ENCODE data around the gene SHROOM1. TPM values are rescaled to one million over a fixed set of nuclear protein-coding genes. Genes with fewer than 3 reads are reported as not detected.

The SHROOM1 gene
- total and polyA plus RNA-seq, 2 donors (not counting 3 experiments of a cell fraction or from before 2014, with no cell fraction given), result 12.8 to 20.9 TPM

- DNase-seq (ENCODE audit: low read depth, low spot score), result no peak
- Histone ChIP-seq H3K4me2 (ENCODE audit: insufficient read depth, low read length) (no peak within 1 kb of the TSS), H4K20me1 (replicated peaks; ENCODE audit: control insufficient read depth, extremely low read depth, insufficient read depth, low read length) (peaks cover 2% of the 10 kb centered on the region), H3K4me1 (ENCODE audit: control insufficient read depth, extremely low read depth, insufficient read depth, low read length) (no peaks in the 10 kb centered on the region), H3K27me3 (ENCODE audit: control insufficient read depth in 2 of 2, insufficient read depth in 2 of 2, low read length in 2 of 2) (no peaks in the 10 kb centered on the region), H3K36me3 (ENCODE audit: control insufficient read depth in 2 of 2, extremely low read depth in 1 of 2, insufficient read depth in 2 of 2, low read length in 2 of 2) (peaks cover 6 to 8% of the 10 kb centered on the region in 2 experiments), H2AFZ (ENCODE audit: low read depth, low read length) (no peak within 1 kb of the TSS), H3K79me2 (ENCODE audit: control insufficient read depth, insufficient read depth, low read length) (no peaks in the 10 kb centered on the region), H3K9me1 (replicated peaks; ENCODE audit: control insufficient read depth, extremely low read depth, insufficient read depth, low read length) (no peaks in the 10 kb centered on the region), H3K9me3 (replicated peaks; ENCODE audit: control insufficient read depth, insufficient read depth, low read length) (no peaks in the 10 kb centered on the region), H3K4me3 (replicated peaks in 1 of 3; ENCODE audit: insufficient read depth in 1 of 3, low read depth in 1 of 3, low read length in 3 of 3) (no peak within 1 kb of the TSS), H3K27ac (ENCODE audit: insufficient read depth, low read depth, low read length) (no peak within 1 kb of the TSS), H3K9ac (replicated peaks; ENCODE audit: extremely low read depth, insufficient read depth, low read length) (no peak within 1 kb of the TSS)
- ChIA-PET POLR2A (no interaction called here), CTCF (interaction anchor here (1.3 to 3.3 kb wide), 3 partner anchors 10 to 44 kb away, joined by 5 to 16 read pairs (median 8); partner anchors contain the start of gene SHROOM1)
- BruUV-seq (replicated peaks), result no TSS peak
- intact Hi-C loops (cut with micrococcal nuclease), result no loop called here
- dilution Hi-C loops (cut with MboI; ENCODE audit: extremely low pct_ligation_motif_present, low sequenced_read_pairs), result no loop called here
- no peak for FAIRE-seq
- TF ChIP-seq CTCF (IDR thresholded peaks at IDR 0.05; ENCODE audit: extremely low read depth in 1 of 2, insufficient read depth in 1 of 2, low read depth in 1 of 2, low read length in 2 of 2) (no peak), MYC (IDR thresholded peaks at IDR 0.05; ENCODE audit: low read depth, low read length) (no peak), EZH2 (IDR thresholded peaks at IDR 0.05; ENCODE audit: borderline replicate concordance, low read depth, low read length, severe bottlenecking) (no peak), FOS (IDR thresholded peaks at IDR 0.05; ENCODE audit: borderline replicate concordance, insufficient read depth, low read length) (no peak), POLR2A (IDR thresholded peaks at IDR 0.05; ENCODE audit: low read depth, low read length) (no peak), GATA2 (IDR thresholded peaks at IDR 0.05; ENCODE audit: insufficient read depth, insufficient read length, low read depth, low read length) (no peak), POLR2AphosphoS5 (IDR thresholded peaks at IDR 0.05; ENCODE audit: insufficient read depth, low read depth, low read length) (no peak), MAX (IDR thresholded peaks at IDR 0.05; ENCODE audit: insufficient read depth, insufficient read length) (no peak), JUN (IDR thresholded peaks at IDR 0.05; ENCODE audit: borderline replicate concordance, insufficient read depth, insufficient read length, low read depth) (no peak)
Observed at GRCh38 chr5:132873119-132873929, 42.9 kb upstream of the SHROOM1 start, which contains the start of gene LEAP2. Gene LEAP2, plus strand, starts transcription at chr5:132873668. Its CDS starts 27 bp downstream, at chr5:132873695.
